Lower leg skin (tissue), 4 donors: ENCODE data around the gene MAMSTR. TPM values are rescaled to one million over a fixed set of nuclear protein-coding genes. Genes with fewer than 3 reads are reported as not detected.

Source experiments
- DNase-seq, 2 donors: peaks; one replicate each; pipeline ENCODE4 v3.0.0-alpha.2; 2019; ENCODE audit warnings: low spot score in 2 of 2
- H3K4me3 ChIP-seq: fragments of 200-600 bp; sonication (generic); 2 replicates; pipeline ENCODE4 v1.5.1; 2017; ENCODE audit warnings: mild to moderate bottlenecking, low read depth; ENCODE audit not compliant: poor library complexity, severe bottlenecking
- POLR2A ChIP-seq, 2 donors: fragments of 450-650 bp; IDR thresholded peaks; one replicate each; pipeline ENCODE4 v1.6.1; 2016 to 2017; ENCODE audit warnings: antibody characterized with exemption in 2 of 2, mild to moderate bottlenecking in 1 of 2, moderate library complexity in 1 of 2
- WGBS, 2 donors: methylation state at CpG; one replicate each; pipeline ENCODE4 v1.1.5; 2018; 5-methylcytosine and 5-hydroxymethylcytosine counted together
- intact Hi-C: fragments of 100-400 bp; cut with DNase I; formaldehyde crosslinking; loops from one replicate; pipeline ENCODE4 v1.15.0; 2023; ENCODE audit warnings: low total_unique reads
- total RNA-seq, 4 donors: library from RNA; depleted of rRNA; stranded (reverse); fragments of >200 nt; gene quantifications; one replicate each; pipeline ENCODE4 v1.1.0, GENCODE V29; 2016
- TF ChIP-seq, protein P1 (sequence below), 3 donors: fragments of 450-650 bp; IDR thresholded peaks; one replicate each; pipeline ENCODE4 v1.5.1; 2016; ENCODE audit warnings: antibody characterized with exemption in 3 of 3, mild to moderate bottlenecking in 3 of 3, moderate library complexity in 2 of 3

Gene MAMSTR
- total RNA-seq, 4 donors from 2014 or later = 0.42 to 0.74 (median 0.63) TPM

DNA sequence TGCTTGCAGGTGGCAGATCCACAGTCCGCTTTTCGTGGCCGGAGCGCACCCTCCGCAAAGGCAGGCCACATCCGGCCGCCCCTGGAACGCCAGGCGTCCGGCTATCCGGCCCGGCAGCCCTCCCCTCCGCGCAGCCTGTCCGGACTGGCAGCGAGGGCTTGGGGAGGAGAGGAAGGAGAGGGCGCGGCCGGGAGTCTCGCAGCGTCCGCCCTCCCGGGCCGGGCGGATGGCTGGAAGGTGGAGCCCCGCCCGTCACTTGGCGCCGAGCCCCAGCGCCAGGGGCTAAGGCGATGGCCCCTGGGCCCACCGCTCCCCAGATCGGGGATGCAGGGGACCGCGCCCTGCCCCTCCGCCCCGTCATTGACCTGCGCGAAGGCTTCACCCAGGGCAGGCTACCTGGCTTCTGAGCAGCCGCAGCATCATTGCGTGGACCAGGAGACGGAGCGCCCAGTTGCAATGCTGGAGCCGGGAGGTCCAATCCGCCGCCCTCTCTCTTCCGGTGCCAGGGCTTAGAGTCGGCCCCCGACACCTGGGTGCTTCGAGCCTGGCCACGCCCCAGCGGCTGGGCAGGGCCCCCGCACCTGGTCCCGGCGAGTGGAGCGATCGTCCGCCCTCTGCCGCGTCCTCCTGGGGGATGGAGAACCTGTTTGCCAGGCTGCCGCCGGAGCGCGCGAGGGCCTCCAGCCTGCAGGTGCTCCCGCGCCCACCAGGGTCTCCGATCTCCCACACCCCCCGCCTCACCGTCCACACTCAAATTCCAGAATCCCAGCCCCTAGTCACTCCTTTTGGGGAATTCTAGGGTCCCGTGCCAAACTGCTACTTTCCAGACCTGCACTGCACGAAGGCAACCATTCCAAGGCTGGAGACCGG, 33.2 kb upstream of the MAMSTR start, which contains the start of gene FUT1:
Gene FUT1 (minus strand): TSS at position 146 of the 870 bp plus-strand sequence. CDS start 1,360 bp downstream, outside the sequence.
- peak within 1 kb of the TSS; percentile 11 for H3K4me3 ChIP-seq
- DNase-seq = peak in 1 of 2 donors; percentile 91
- intact Hi-C loops = no loop called here
- WGBS, 2 donors = 4 to 11% methylated on average over 37 to 48 of the region's 73 CpGs
- TF ChIP-seq POLR2A (IDR thresholded peaks at IDR 0.05) = no peak
- TF ChIP-seq, protein P1, sequence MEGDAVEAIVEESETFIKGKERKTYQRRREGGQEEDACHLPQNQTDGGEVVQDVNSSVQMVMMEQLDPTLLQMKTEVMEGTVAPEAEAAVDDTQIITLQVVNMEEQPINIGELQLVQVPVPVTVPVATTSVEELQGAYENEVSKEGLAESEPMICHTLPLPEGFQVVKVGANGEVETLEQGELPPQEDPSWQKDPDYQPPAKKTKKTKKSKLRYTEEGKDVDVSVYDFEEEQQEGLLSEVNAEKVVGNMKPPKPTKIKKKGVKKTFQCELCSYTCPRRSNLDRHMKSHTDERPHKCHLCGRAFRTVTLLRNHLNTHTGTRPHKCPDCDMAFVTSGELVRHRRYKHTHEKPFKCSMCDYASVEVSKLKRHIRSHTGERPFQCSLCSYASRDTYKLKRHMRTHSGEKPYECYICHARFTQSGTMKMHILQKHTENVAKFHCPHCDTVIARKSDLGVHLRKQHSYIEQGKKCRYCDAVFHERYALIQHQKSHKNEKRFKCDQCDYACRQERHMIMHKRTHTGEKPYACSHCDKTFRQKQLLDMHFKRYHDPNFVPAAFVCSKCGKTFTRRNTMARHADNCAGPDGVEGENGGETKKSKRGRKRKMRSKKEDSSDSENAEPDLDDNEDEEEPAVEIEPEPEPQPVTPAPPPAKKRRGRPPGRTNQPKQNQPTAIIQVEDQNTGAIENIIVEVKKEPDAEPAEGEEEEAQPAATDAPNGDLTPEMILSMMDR (IDR thresholded peaks at IDR 0.05) = no peak

DNA sequence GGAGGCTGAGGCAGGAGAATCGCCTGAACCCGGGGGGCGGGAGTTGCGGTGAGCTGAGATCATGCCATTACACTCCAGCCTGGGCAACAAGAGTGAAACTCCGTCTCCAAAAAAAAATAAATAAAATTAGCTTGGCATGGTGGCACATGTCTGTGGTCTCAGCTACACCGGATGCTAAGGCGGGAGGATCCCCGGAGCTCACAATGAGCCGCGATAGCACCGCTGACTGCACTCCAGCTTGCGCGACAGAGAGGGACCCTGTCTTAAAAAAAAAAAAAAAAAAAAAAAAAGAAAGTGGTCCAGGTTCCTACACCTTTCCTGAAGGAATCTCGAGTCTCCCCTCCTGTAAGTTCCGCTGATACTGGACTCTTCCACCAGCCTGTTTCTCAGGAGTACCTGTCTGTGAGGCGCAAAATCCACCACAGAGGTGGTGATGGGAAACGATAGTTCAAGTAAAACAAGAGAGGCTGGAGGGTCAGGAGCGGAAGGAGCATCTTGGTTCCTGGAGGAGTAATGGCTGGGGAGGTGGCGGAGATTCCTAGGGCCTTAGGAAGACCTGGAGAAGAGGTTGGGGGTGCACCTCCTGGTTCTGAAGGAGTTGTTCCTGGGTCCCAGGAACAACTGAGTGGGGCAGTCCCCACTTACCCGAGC, 32.4 kb upstream of the MAMSTR start:
- 13 to 15% methylated on average over 20 of the region's 20 CpGs for WGBS, 2 donors
- peak overlapping the region; percentile 11 for H3K4me3 ChIP-seq
- TF ChIP-seq, protein P1 (IDR thresholded peaks at IDR 0.05) = no peak
- no peak for TF ChIP-seq POLR2A (IDR thresholded peaks at IDR 0.05)
- no peak for DNase-seq
- intact Hi-C loops = no loop called here

- H3K4me3 ChIP-seq = no peak overlapping the region
- intact Hi-C loops = no loop called here
- DNase-seq = no peak
- TF ChIP-seq POLR2A (IDR thresholded peaks at IDR 0.05) = no peak
- TF ChIP-seq, protein P1 (IDR thresholded peaks at IDR 0.05) = no peak
- 91 to 93% methylated on average over 29 of the region's 29 CpGs for WGBS, 2 donors
Observed at GRCh38 chr19:48750771-48751504, 31.4 kb upstream of the MAMSTR start.

DNA sequence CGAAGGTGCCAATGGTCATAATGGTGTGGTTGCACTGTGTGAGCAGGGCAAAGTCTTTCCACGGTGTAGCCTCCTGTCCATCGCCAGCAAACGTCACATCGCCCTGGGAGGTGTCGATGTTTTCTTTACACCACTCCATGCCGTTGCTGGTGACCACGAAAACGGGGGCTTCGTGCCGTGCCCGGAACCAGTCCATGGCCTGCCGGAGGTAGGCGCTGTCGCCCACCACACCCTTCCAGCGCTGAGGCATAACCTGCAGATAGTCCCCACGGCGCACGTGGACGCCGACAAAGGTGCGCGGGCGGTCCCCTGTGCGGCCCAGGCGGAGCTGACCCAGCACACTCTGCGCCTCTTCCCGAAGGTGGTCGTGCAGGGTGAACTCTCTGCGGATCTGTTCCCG, 30.8 kb upstream of the MAMSTR start:
- intact Hi-C loops = no loop called here
- 94 to 95% methylated on average over 31 of the region's 31 CpGs for WGBS, 2 donors
- H3K4me3 ChIP-seq = no peak overlapping the region
- no peak for DNase-seq
- TF ChIP-seq, protein P1 (IDR thresholded peaks at IDR 0.05) = no peak
- no peak for TF ChIP-seq POLR2A (IDR thresholded peaks at IDR 0.05)

DNA sequence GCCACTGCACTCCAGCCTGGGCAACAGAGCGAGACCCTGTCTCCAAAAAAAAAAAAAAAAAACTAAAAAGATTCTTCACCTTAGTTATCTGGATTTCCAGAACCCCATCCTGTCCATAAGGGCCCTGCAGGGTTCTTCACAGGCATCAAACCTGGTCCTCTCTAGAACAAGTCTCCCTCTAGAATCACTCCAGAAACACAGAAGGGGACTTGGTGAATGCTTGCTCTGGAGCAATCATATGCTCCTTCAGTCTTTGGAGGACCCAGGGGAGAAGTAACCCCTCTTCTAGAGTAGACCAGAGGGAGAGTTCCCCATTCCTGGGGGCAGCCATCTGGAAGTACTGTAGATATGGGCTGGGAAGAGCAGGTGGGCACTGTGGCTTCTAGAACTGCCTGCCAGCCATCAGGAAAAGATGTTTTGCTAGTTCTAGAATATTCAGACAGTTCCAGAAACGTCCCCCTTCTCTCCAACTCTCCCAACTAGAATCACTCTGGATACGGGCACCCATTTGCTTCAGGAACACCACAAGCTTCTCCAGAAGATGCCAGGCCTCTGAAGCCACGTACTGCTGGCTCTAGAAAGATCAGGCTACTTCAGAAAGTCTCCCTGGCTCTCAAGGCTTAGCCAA, 30.2 kb upstream of the MAMSTR start:
- WGBS, 2 donors = 73 to 81% methylated on average over 4 of the region's 4 CpGs
- intact Hi-C loops = no loop called here
- H3K4me3 ChIP-seq = no peak overlapping the region
- DNase-seq = no peak
- no peak for TF ChIP-seq POLR2A (IDR thresholded peaks at IDR 0.05)
- TF ChIP-seq, protein P1 (IDR thresholded peaks at IDR 0.05) = no peak
